Measurements from ENCODE around the gene RAP1A.
"Not testable (repeated sequence)": the region's sequence is repeated elsewhere in the genome, so short reads cannot be mapped to it uniquely, and the experiment has no call there.

RAP1A gene

DNA sequence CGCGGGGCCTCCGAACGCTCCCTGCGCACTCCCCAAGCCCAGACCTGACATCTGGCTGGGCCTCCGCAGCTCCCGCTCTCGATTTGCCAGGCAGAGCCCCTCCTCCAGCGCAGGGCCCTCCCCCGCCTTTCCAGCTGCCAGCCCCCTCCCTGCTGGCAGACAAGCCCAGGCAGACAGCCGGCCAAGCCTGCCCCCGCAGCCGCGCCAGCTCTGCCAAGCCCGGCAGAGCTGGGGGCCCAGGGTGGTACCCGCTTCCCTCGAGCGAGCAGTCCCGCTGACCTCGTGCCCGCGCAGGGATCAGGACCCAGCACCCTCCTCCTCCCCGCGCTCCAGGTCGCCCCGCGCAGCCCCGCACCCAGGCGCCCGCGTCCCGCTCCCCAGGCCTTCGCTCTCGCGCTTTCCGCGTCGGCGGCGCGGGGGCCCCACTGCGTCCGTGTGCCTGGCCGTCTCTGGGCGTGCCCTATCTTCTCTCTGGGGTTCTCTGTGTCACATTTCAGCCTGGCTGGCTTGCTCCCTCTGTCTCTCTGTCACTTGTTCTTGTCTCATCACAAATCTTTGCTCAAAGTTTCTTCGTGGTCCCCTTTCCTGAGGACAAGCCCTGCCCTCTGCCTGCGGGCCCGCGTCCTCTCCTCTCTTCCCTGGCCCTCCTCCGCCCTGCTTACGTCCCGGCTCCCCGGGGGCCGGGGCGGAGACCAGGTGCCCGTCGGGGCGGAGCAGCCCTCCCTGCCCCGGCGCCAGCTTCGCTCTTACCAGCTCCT lies 119.0 kb downstream of the RAP1A start:
- DNase-seq = peak; percentile 33 to 75

DNA sequence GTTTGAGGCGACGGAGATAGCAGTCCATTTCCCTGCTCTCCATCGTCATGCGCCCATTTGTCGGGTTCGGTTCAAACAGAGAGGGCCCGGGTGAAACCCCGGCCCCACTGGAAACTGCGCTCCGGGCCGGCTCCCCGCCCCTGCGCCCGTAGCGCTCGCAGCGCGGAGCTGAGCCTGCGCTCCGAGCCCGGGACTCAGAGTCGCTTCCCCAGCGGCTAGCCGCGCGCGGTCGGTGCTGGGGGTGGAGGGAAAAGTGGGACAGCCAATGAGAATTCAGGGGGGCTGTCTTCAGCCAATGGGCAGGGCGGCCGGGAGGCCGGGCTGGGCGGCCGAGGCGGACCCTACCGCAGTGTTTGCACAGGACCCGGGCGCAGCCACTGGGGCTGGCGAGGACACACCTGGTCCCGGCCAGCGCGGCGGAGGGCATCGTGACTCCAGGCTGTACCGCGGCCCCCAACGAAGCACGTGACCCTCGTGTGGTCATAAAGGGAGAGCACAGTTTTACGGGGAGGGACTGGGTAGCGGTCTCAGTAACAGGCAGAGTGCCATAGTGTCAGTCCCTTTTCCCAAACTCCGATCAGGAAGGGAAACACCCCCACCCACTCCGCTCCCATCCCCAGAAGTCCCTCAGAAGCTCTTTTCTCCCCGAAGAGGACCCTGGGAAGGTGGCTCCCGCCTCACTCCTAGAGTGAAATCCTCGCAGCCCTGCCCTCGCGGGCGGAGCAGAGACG lies 119.8 kb downstream of the RAP1A start, which contains the start of gene INKA2:
TSS of gene INKA2 (minus strand) at position 202 of the 731 bp plus-strand sequence. CDS start at position 49, 153 bp downstream.
- DNase-seq = peak; percentile 90 to 93

DNA sequence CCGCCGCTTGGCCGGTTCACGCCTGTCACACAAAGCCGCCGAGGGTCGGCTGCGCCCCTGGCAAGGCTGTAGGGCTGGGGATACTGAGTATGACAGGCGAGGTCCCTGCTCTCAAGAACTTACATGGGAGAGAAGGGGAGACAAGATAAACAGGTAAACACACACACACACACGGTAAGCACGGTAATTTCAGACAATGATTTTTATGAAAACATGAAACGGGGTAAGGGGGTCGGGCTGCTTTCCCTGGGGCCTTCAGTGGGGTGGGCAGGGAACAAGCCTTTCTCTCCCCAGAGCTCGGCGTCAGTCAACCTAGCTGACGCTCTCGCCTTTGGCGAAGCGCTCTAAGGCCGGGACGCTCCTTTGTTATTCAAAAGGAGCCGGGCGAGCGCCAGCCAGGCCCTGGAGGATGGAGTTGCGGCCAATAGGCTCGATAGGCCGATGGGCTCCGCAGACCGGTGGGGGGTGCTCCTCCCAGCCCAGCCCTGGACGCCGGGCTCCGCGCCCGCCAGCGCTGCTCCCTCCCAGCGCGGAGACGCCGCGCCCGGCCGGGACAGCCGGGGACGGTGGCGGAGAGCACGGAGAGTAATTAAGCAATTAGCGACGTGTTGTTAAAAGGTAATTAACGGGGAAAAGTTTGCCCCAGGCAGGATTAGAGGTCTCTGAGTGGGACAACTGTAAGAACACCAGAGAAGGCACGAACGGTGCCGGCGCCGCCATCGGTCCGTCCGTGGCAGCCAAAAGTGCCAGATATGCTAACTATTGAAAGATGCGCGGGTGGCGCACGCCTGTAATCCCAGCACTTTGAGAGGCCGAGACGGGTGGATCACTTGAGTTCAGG lies 120.6 kb downstream of the RAP1A start:
- DNase-seq = peak; percentile 50 to 60

DNA sequence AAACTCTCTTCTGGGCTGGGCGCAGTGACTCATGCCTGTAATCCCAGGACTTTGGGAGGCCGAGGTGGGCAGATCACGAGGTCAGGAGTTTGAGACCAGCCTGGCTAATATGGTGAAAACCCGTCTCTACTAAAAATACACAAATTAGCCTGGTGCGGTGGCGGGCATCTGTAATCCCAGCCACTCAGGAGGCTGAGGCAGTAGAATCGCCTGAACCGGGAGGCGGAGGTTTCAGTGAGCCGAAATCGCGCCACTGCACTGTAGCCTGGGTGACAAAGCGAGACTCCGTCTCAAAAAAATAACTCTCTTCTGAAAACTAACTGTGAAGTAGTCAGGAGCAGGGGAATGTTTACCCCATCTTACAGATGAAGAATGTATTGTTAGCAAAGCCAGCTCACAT lies 122.7 kb downstream of the RAP1A start:
- DNase-seq = not testable (repeated sequence)

DNA sequence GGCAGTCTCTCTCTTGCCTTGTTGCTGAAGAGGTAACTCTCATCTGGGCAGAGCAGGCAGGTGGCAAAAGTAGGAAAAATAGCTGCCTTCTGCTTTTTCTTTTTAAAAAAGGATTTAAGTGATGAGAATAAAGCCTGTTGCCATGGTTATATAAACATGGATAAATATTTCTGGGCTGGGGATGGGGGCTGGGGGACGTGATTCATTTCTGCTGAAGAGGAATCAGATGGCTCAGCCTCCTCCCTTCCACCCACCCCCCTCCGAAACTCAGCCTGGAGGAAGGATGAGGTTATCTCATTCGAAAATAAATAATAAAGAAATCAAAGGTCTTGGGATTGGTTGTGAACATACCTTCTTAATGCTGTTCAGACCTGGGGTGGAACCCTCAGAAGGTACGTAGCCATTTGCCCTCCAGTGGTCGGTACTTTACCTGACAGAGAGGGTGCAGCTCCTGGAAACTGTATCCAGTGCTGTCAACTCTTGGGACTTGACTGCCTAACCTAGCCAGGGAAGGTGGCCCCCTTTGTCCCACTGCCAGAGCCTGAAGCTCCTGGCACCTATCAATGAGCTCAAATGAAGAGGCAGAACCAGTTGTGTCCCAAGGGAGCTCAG lies 123.5 kb downstream of the RAP1A start:
- DNase-seq = no peak

DNA sequence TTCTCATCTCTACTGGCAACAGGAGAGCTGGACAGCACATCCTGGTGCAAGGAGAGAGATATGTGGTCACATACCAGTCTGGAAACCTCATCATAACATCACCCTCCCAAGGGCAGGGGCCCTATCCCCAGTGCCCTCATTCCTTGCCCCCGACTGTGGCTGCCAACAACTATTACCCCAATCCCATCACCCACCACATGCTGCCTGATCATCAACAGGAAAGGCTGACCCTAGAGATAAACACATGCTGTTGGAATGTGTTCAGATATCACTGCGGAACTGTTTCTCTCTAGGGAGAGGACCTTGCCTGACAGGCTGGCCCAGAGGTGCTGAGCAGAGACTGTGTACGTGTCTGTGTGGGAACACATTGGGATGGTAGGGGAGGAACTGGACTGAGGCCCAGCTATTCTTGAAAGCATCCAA lies 124.1 kb downstream of the RAP1A start:
- no peak for DNase-seq

DNA sequence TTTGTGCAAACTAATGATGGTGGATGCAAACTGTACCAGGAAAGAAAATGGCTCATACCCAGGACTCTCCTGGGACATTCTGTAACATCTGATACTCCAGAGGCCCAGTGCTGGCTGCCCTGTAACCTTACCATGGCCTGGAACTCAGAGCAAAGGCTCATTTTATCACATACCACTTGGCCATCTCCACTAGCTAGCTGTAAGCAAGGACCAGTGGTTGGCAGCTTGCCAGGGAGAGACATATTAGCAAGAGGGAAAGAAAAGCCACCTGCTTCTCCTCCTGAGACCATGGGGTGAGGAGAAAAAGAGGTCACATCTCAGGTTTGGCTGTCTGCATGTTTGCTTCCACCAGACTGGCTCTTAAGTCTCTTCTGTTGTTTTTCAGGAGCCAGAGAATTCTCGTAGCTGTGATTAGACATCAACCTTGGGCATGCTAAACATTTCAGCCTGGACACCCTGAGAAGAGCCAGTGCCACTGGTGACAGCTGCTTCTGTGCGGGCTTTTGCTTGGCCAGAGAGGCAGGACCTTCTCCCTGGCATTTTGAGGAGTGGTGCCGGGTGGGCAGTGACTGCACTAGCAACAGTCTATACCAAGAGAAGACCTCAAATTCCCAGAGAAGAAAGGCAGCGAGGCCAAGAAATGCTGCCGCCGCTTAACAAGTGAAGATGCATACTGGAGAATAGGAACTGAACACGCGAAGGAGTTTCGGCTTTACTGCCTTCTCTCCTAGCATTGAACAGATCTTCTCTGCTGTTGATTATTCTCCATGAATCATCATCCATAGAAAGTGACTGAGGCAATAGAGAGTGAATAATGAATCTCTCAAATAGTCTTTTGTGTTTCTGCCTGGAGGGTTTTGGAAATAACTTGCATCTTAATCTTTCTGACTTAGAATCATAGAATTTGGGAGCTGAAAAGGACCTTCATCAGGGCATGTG lies 126.4 kb downstream of the RAP1A start:
- peak; percentile 40 to 43 for DNase-seq

DNA sequence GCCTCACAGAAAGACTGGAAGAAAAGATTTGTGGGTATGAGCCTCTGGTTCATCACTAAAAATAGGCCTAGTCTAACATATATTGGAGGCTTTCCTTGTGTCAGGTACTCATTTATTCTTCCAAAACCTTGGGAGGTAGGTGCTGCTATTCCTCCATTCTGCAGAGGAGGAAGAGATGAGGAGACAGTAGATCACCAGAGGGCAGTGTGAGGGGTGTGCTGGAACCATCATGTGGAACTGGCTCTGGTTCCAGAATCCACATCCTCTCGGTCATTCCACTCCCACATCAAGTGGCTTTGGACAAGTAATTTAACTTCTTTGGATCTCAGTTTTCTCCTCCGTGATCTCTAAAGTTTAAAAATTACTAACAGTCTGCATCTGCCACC lies 127.0 kb downstream of the RAP1A start:
- no peak for DNase-seq

DNA sequence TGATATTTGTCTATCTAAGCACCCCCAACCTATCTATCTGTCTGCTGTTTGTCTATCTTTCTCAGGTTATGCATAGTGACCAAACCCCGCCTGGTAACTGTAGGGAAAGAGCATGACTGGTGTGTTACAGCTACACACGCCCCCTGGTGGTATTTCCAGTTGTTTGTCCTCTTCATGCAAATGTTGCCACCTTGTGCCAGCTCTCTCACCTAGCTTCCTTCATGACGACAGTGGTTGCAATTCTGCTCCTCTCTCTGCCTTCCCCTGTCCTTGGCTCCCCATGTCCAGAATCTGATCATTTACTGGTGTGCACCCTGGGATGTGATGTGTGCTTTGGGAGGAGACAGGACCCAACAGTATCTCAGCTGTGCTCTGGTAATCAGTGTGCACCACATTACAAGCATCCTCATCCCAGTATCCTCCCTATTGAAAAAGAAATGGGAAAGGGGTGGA lies 127.7 kb downstream of the RAP1A start:
- DNase-seq = peak; percentile 73 to 78

DNA sequence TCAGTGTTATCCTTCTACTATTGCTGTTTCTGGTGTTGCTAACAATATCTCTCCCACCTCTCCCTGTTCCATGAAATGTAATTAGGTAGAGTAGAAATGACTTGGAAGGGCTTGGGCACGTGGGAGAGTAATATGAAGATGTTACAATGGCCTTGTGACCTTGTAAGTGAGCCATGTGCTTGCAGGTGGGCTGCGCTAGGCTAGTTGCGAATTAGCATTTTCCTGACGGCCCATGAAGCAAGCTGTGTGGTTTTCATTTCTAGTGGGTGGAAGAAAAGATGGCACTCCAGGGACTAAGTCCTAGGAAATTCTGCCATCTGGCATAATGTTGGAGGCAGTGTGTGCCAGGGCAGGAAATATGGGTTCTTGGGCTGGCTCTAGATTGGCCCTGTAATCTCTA lies 128.4 kb downstream of the RAP1A start:
- DNase-seq = no peak

DNA sequence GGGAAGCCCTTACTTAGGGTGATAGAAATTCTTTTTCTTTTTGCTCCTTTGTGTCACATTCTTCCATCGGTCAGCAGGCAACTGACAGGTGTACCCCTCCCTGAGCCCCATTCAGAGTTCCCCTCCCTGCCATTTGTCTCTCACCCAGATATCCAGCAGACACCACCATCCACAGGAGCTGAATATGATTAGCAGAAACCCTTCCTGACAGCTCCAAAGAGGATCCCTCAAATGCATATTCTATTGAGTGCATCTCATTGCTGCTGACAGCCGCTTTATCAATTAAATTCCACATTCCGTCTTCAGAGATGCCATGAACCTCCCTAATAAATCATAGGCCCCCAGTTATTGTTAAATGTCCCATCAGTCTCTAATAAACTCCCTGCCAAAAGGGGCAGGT lies 130.0 kb downstream of the RAP1A start:
- DNase-seq = no peak

DNA sequence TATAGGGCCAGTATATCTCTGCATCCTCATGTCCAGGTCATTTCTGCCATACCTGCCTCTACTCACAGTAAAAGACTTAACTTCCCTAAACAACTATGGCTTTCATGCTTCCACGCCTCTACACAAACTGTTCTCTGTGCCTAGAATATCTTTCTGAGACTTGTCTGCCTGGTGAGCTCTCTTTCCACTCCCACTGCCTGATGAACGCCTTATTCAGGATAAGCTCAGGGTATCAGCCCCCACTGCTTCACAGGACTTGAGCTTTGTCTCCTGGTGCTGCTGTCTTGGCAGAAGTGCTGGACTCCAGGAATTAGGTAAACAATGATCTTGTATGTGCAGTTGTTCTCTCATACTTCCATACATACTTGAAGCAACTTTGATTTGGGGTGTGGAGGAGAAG lies 131.3 kb downstream of the RAP1A start:
- no peak for DNase-seq

DNA sequence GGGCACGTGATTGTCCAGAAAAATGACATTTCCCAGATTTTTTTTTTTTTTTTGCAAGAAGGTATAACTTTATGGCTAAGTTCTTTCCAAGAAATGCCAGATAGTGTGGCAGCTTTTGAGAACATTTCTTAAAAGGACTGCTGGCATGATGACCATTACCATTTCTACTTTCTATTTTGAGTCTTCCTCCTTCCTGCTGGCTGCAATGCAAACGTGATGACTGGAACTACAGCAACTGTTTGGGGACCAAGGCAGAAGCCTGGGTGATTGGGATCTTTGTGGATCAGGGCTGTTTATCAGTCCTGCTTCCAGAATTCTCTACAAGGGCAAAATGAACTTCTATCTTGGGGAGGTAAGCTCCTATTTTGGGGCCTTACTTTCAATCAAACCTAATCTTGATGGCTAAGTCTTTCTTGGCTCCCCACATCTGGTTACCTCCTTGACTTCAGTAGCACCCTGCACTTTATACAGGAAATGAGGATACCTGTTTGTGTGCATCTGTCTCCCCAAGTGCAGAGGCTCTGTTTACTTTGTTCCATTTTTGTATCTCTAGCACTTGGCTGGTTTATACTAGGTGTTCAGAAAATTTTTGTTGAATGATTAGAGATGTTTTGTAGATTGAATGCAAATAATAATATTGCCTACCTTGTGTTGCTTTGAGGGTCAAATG lies 132.5 kb downstream of the RAP1A start:
- no peak for DNase-seq

DNA sequence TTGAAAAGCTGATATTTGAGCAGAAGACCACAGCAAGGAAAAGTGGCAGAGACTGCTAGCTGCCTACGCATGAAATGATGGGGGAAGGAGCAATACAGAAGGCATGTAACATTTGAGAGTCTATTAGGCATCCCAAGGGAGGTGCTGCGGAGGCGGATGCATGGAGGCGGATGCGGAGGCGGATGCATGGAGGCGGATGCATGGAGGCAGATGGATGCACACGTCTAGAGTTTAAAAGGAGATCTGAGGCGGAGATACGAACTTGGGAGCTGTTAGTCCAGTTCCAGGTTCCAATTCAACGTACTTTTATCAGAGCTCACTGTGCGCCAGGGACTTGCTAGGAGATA lies 135.4 kb downstream of the RAP1A start:
- peak in 1 of 2 experiments; percentile 38 for DNase-seq

DNA sequence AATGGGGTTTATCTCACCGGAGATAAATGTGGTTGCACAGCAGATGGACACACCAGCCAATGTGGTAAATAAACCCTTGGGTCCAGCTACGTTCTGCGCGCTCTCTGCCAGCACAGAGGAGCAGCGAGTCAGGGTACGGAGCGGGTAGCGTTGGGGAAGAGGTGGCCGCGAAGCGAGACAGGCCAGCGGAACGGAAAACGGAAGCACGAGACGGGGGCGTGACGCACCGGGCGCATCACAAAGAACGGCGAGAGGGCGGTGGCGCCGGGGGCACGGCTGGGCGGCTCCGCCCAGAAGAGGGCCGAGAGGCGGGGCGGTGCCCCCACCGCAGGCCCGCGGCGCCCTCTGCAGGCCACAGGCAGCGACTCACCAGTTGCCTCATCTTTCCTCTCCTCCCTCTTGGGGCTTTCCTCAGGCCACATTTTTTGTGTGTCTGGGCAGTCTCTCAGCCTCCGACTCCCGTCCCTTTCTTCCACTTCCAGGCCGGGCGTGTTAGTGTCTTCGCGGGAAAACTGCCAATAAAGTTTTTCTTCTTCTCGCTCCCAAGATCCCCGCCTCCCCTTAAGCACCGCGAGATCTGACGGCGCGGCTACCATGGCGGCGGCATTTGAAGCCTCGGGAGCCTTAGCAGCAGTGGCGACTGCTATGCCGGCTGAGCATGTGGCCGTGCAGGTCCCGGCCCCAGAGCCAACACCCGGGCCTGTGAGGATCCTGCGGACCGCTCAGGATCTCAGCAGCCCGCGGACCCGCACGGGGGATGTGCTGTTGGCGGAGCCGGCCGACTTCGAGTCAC lies 135.9 kb downstream of the RAP1A start, which contains the start of gene DDX20:
TSS of gene DDX20 (plus strand) at position 571 of the 793 bp plus-strand sequence. CDS start at position 595, 24 bp downstream.
- DNase-seq = peak; percentile 88 to 93

DNA sequence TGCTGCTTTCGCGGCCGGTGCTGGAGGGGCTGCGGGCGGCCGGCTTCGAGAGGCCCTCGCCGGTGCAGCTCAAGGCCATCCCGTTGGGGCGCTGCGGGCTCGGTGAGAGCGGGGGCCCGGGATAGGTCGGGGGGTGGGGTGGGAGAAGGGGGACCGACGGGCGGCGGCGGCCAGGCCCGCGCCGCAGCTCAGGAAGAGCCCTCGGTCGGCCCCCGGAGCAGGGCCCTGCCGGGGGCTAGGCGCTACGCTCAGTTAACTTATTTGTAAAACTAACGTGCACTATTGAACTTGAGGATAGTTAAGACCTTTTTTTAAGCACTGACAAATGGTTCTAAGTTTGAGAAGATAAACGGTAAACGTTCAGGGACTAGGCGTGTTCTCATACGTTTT lies 136.5 kb downstream of the RAP1A start:
- DNase-seq = no peak

DNA sequence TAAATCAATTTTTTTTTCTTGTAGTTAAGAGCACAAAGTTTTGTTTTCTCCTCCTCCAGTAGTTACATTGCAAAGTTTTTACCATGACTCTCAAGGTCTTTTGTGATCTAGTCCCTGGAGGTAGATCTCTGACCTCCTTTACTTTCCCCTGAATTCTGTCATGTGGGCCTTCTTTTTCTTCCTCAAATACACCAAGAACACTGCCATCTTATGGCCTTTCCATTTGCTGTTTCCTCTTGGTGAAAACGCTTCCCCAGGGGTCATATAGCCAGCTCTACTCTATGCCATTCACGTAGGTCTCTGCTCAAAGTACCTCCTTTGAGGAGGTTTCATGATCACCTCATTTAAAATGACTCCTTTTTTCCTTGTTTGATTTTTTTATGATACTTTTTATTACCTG lies 138.8 kb downstream of the RAP1A start:
- DNase-seq = no peak

DNA sequence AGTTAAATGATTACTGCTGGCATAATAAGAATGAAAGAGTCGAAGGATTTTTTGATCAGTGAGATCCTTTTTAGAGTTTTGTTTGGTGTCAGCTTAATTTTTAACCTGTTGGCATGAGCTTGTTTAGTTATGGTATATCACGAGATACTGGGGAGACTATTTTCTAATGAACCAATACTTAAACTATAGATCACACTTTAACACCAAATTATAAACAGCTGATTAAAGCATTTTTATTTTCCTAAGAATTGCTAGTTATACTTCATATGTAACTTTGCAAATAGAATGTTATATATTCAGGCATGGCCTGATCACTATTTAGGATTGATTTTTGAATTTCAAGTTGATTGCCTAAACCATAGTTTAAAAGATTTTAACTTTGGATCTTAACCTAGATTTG lies 142.1 kb downstream of the RAP1A start:
- no peak for DNase-seq

DNA sequence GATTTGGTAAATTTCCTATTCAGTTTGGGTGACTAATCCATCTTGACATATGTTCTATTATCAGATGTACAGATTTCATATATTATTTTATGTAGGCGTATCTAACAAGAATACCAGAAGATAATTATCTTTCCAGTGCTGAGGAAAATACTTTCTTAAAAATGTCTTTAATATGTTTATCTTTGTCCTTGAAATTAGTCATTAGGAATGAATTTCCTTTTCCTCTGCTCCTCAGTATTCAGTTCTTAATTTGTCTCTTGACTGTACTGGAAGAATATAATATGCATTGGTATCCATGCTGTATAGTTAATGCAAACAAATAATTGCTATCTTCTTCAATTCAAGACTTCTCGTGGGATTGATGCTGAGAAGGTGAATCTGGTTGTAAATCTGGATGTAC lies 142.7 kb downstream of the RAP1A start:
- DNase-seq = no peak

All from SHP77 (cell line).